ENCODE results near the gene ZNF280C.
"Not testable (repeated sequence)": the region's sequence is repeated elsewhere in the genome, so short reads cannot be mapped to it uniquely, and the experiment has no call there.

Gene ZNF280C

GRCh38 chrX:130261296-130261893 lies 7.3 kb downstream of the ZNF280C start:
- no peak for DNase-seq

DNA sequence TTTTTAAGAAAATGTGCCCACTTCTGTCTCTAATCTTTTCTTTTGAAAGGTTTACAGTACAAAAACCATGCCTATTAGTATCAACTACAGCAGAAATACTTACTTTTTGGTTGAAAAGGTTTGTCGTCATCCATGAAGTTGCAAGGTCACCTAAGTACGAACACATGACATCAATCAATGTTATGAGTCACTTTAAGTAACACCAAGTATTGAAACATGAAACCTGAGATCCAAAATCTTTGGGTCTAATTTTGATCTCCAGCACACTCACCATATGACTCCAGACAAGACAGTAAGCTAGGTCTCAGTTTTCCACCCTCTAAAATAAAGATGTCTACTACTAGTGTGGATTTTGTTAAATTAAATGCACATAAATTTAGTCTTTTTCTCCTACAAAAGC lies 8.4 kb downstream of the ZNF280C start:
- DNase-seq = no peak

- DNase-seq = no peak
These were observed 14.8 kb downstream of the ZNF280C start for GRCh38 chrX:130253916-130254315.

GRCh38 chrX:130251671-130252070 lies 17.0 kb downstream of the ZNF280C start:
- no peak for DNase-seq

- no peak for DNase-seq
These were observed 20.7 kb downstream of the ZNF280C start for GRCh38 chrX:130247996-130248395.

DNA sequence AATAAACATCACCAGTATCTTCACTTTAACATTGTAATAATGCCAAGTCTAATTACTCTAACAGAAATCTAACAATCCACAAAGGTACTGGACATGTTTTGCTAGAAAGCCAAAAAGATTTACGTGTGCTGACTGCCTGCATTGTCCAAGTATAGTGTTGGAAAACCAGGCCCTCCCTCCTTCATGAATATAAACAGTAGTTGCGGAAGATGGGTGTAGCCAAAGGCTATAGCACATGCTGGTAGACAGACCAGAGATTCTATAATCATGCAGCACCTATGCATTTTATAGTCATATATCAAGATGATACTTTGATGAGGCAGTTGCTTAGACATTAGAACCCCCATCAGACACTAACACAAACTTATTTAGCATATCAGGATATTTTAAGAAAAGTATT lies 22.6 kb downstream of the ZNF280C start:
- DNase-seq = no peak

- DNase-seq = no peak
These were observed 23.3 kb downstream of the ZNF280C start for GRCh38 chrX:130245441-130245840.

DNA sequence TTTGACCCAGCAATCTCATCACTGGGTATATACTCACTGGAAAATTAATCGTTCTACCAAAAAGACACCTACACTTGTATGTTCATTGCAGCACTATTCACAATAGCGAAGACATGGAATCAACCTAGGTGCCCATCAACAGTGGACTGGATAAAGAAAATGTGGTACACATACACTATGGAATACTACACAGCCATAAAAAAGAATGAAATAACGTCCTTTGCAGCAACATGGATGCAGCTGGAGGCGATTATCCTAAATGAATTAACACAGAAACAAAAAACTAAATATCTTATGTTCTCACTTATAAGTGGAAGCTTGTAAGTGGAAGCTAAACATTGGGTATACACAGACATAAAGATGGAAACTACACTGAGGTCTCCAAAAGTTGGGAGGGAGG lies 37.5 kb downstream of the ZNF280C start:
- DNase-seq = not testable (repeated sequence)

DNA sequence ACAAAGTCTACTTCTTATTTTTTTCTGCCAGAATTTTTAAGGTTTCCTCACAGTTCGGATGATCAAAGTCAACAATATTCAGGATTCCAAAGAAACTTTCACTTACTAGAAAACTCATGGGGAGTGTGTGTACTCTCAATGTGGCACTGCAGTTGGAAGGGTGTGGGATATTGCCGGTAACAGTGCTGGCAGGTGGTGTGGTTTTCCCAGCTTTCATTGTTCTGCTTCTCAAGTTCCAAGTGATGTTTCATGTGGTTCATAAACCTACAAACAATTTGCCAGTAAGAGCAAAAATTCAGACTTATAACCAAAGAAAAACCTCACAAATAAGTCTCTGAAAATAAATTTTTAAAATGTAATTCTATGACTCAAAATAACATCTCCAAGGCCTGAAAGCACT lies 39.8 kb downstream of the ZNF280C start:
- no peak for DNase-seq

DNA sequence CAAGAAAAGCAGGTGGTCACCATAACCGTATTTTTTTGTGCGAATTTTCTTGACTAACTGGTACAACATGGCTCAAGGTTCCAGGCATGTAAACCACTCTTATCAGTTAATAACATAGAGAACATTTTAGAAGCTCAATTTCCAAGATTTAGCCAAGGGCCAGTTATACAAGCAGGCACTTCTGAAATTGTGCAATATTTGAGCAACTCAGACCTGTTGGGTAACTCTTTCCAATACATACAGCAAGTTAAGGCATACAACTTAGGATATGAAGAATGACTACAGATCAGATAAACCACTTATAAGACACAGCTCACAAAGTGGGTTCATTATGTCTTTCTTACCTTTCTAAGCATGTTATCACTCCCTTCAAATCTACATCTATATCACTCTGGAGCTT lies 43.9 kb downstream of the ZNF280C start:
- no peak for DNase-seq

DNA sequence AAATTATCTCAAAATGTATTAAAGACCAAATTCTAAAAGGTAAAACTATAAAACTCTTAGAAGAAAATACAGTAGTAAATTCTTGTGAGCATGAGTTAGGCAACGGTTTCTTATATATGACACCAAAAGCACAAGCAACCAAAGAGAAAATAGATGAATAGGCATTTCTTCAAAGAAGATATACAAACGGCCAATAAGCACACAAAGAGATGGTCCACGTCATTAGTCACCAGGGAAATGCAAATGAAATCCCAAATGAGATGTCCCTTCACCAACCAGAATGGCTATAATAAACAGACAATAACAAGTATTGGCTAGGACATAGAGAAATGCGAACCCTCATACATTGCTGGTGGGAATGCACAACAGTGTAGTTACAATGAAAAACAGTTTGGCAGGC lies 52.4 kb downstream of the ZNF280C start:
- DNase-seq = no peak

GRCh38 chrX:130213376-130213775 lies 55.3 kb downstream of the ZNF280C start:
- DNase-seq = no peak

- DNase-seq = no peak
These were observed 56.3 kb downstream of the ZNF280C start for GRCh38 chrX:130212371-130212770.

DNA sequence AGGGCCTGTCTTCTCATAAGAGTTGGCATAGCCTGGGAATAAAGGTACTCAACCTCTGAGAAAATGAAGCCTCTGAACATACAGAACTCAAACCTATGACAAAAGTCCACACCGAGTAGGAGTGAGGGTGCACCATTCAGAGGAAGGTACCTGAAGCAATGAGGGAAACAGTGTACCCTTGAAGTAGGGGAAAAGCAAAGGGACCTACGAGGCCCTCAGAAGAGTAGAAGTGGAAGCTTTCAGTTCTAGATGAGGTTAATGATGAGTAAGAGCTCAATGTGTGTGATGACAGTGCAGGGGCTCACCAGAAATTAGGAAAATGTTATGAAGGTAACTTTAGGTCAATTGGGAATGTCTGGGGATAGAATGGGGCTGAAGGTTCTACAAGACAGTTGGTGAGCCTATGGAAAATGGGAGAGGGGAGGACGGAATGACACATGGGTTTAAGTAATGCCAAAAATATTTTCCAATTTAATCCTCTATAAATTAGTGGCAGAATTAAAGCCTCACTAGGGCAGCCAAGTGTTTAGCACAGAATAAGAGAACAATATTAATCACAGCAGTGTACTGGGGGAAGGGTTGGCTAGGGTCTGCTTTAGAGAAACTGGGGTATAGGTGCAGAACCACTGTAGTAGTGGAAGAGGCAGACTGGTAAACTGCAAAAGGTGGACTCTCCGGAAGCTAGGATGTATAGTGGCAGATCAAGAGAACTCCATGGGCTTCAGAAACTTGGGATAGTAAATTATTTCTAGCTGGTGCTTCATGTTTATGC lies 57.1 kb downstream of the ZNF280C start:
- DNase-seq = no peak

DNA sequence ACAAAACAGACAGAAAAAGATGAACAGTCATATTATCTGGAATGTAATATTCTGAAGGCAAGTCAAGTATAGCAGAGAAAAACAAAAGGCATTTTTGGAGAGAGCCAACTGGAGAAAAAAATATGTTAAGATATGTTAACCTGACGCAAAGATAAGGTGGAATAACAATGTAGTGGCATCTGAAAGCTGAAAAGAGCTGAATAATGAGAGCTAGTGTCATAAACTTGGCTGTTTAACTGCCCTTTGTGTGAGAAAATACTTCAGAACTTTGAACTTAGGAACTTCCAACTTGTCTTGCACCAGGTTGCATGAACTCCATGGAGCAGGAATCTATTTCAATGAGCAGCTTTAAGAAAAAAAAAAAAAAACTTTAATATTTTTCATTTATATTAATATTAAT lies 64.1 kb downstream of the ZNF280C start:
- no peak for DNase-seq

DNA sequence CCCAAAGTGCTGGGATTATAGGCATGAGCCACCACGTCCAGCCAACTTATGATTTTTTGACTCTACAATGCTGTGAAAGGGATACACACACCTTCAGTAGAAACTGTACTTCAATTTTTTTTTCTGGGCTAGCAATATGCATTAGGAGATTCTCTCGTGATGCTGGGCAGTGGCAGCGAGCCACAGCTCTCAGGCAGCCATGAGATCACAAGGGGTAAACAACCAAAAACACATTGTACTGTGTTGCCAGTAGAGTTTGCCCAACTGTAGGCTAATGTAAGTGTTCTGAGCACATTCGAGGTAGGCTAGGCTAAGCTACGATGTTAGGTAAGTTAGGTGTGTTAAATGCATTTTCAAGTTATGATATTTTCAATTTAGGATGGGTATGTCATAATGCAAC lies 71.2 kb downstream of the ZNF280C start:
- no peak for DNase-seq

DNA sequence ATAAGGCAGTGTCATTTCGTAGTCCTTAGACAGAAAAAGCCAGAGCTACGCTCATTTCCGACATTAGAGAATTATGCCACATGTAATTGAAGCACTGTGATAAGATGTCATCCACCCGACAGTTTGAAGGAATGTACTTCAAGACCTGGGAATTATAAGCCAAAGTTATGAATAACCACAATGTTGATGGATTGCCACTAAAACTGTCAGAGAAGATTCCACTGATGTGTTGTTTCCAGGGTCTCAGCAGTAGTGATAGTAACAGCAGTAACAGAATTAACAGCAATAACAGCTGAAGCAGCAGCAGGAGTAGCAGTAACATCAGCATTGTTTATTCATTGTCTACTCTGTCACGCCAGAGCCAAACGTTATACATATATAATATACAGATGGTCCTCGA lies 72.2 kb downstream of the ZNF280C start:
- DNase-seq = no peak

GRCh38 chrX:130190801-130191200 lies 77.9 kb downstream of the ZNF280C start:
- DNase-seq = no peak

GRCh38 chrX:130186651-130187050 lies 82.0 kb downstream of the ZNF280C start:
- no peak for DNase-seq

DNA sequence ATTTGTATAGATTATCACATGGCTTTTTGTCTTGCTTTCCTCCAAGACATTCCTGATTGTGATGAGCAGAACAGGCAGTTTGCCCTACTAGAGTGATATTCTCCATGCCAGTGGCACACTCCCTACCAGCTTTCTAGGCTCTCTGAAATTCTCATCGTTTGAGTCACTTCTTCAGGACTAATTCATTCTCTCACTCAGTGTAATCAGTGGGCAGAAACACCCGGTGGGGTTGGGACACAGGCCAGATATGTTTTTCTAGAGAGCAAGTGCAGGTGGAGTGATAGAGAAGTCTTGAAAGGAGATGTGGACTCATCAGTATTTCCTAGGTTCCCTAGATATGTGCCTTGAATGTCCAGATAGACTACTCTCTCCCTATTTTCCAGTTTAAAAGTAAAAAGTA lies 83.8 kb downstream of the ZNF280C start:
- DNase-seq = no peak

GRCh38 chrX:130184168-130184567 lies 84.5 kb downstream of the ZNF280C start:
- DNase-seq = no peak

- no peak for DNase-seq
These were observed 89.0 kb downstream of the ZNF280C start for GRCh38 chrX:130179579-130180215.

DNA sequence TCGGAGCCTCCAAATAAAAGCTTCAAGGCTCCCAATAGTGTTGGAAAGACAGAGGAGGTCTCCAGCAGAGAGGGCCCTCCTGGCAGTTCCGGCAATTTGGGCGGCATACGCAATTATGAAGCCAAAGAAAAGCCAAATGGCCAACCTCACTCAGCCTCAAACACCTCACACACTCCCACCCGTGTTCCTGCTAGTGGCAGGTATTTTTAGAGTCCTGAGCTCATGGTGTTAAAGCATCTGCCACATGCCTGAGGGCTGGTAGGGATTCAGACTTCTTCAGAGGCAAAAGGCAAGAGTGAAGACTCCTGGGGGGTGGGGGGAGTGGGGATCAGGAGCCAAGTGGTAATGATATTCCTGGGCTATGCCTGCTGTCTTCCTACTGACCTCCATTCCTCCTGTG lies 89.5 kb downstream of the ZNF280C start:
- DNase-seq = no peak

DNA sequence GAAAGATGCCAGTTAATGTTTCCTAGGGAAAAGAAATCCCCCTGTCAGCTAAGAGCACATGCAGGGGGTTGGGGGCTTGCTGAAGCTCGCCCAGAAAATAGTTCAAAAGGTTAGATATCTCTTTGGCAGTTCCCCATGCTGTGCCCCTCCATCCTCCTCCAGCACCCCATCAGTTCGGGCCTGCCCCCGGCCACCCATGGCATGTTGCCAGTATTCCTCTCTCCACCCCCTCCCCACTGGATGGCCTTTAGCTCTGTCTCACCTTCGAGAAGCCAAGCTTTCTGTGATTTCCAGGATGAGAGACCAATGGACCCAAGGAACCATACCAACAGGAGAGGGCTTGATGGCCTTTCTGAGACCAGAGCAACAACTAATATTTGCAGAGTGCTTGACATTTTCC lies 91.8 kb downstream of the ZNF280C start:
- DNase-seq = no peak
